RPMI8226 (cell line): Measurements from ENCODE around the gene HSPA6.
"Not testable (repeated sequence)": the region's sequence is repeated elsewhere in the genome, so short reads cannot be mapped to it uniquely, and the experiment has no call there.

ENCODE experiments used
- DNase-seq: peaks from one replicate; pipeline ENCODE4 v3.0.0-alpha.2; 2015

HSPA6 gene

DNA sequence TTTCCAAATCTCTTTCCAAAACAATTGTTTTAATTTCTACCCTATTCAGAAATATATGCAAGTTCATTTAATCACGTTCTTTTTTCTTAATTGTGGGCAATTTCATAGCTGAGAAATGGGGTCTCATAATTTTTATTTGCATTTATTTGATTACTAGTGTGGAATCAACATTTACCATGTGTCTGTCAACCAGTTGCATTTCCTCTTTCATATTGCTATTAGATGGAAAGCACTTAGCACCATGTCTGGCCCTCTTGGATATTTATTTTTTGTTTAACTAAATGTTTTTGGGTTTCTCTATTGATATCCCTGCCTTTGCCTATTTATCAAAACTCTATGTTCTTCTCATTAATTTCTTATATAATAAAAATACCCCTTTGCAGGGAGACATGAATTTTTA, 39.2 kb downstream of the HSPA6 start:
- DNase-seq: not testable (repeated sequence)

DNA sequence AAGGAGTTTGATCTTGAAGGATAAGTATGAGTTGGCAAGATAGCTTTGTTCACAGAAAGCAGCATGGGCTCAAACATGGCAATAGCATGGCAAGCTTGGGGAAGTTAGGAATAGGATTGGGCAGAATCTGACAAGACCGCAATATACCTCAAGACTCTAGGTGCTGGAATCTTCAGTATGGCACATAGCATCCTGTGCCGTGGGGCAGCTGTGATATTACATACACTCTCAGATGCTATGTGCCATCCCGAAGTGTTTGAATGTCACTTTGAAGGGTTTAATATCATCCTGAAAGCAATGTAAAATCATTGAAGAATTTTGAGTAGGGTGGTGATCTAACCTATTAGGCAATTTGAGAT, 42.2 kb downstream of the HSPA6 start:
- not testable (repeated sequence) for DNase-seq

DNA sequence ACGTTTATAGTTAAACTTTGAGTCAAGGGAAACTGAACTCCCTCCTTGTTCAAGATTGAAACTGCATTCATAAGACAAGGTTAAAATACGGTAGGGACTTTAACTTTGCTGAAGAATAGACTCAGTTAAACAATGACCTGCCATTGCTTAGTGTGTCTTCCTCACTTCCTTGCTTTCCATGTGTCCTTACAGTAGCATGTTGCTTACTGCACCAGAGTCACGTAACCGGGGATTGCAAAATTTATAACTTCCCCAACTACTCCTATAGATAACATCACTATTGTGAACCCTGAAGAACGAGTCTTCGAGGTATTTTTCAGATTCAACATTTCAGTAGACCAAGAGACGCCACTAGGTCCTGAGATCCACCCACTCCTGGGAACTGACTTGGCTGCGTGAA, 47.4 kb downstream of the HSPA6 start:
- not testable (repeated sequence) for DNase-seq
